OCI-LY3 (cell line): ENCODE measurements around the gene AFDN.

Experiments used
- H2AFZ ChIP-seq: fragments of 200-600, 300-600 bp; shearing (Covaris generic); 2 replicates; pipeline ENCODE4 v1.6.0; 2014; ENCODE audit warnings: antibody characterized with exemption, low read depth, low read length
- H3K27ac ChIP-seq: fragments of 200-600, 300-600 bp; sonication (generic); 2 replicates; pipeline ENCODE4 v1.5.1; 2014; ENCODE audit warnings: mild to moderate bottlenecking, low read length, moderate library complexity, mixed read lengths
- H3K27me3 ChIP-seq: fragments of 200-600, 300-600 bp; sonication (generic); 2 replicates; pipeline ENCODE4 v1.6.1; 2014; ENCODE audit warnings: low read depth, low read length, mixed read lengths
- H3K36me3 ChIP-seq: fragments of 200-600, 300-600 bp; sonication (generic); replicated peaks from 2 replicates; pipeline ENCODE3; 2014; ENCODE audit warnings: low read depth, low read length, mixed read lengths
- H3K4me1 ChIP-seq: fragments of 300-600, 200-600 bp; sonication (generic); 2 replicates; pipeline ENCODE4 v1.6.1; 2014; ENCODE audit warnings: low read length, mixed read lengths
- H3K4me2 ChIP-seq: fragments of 200-600, 300-600 bp; sonication (generic); 2 replicates; pipeline ENCODE4 v1.6.1; 2014; ENCODE audit warnings: low read length, mixed read lengths
- H3K4me3 ChIP-seq: fragments of 300-600, 200-600 bp; sonication (generic); 2 replicates; pipeline ENCODE4 v1.5.1; 2014; ENCODE audit warnings: antibody characterized with exemption, mild to moderate bottlenecking, low read length, moderate library complexity
- H3K79me2 ChIP-seq: fragments of 300-600, 200-600 bp; shearing (Covaris generic); 2 replicates; pipeline ENCODE4 v1.6.1; 2014; ENCODE audit warnings: mild to moderate bottlenecking, low read length, mixed read lengths
- H3K9ac ChIP-seq: fragments of 300-600, 200-600 bp; shearing (Covaris generic); 2 replicates; pipeline ENCODE4 v1.6.0; 2014; ENCODE audit warnings: mild to moderate bottlenecking, low read length, moderate library complexity
- H3K9me3 ChIP-seq: fragments of 200-600, 300-600 bp; shearing (Covaris generic); 2 replicates; pipeline ENCODE4 v1.6.1; 2014; ENCODE audit warnings: low read length, mixed read lengths; ENCODE audit not compliant: insufficient read depth
- H4K20me1 ChIP-seq: fragments of 200-600, 300-600 bp; sonication (generic); 2 replicates; pipeline ENCODE4 v1.6.1; 2016; ENCODE audit warnings: low read length, mixed read lengths; ENCODE audit not compliant: insufficient read depth
- EZH2phosphoT487 ChIP-seq: fragments of 200-600 bp; shearing (Covaris generic); IDR thresholded peaks from 2 replicates; pipeline ENCODE4 v1.6.1; 2018; ENCODE audit warnings: antibody characterized with exemption, mixed run types, low read depth
- TF ChIP-seq, protein P1 (sequence below): fragments of 200-600, 300-600 bp; sonication (generic); IDR thresholded peaks from 2 replicates; pipeline ENCODE4 v1.5.1; 2014; ENCODE audit warnings: antibody characterized with exemption, low read length, low read depth

Gene AFDN

GRCh38 chr6:167912494-167912893, 85.8 kb downstream of the AFDN start:
- Histone ChIP-seq H3K4me2 (no peak overlapping the region), H3K27ac (no peak overlapping the region), H3K9ac (no peak overlapping the region), H3K4me1 (no peaks in the 10 kb centered on the region; the same call in 1 of the 2 replicates), H3K27me3 (no peaks in the 10 kb centered on the region), H3K36me3 (peaks cover 48% of the 10 kb centered on the region), H3K79me2 (no peaks in the 10 kb centered on the region), H3K4me3 (no peak overlapping the region), H3K9me3 (no peaks in the 10 kb centered on the region), H4K20me1 (no peaks in the 10 kb centered on the region), H2AFZ (no peak overlapping the region)
- TF ChIP-seq, protein P1, sequence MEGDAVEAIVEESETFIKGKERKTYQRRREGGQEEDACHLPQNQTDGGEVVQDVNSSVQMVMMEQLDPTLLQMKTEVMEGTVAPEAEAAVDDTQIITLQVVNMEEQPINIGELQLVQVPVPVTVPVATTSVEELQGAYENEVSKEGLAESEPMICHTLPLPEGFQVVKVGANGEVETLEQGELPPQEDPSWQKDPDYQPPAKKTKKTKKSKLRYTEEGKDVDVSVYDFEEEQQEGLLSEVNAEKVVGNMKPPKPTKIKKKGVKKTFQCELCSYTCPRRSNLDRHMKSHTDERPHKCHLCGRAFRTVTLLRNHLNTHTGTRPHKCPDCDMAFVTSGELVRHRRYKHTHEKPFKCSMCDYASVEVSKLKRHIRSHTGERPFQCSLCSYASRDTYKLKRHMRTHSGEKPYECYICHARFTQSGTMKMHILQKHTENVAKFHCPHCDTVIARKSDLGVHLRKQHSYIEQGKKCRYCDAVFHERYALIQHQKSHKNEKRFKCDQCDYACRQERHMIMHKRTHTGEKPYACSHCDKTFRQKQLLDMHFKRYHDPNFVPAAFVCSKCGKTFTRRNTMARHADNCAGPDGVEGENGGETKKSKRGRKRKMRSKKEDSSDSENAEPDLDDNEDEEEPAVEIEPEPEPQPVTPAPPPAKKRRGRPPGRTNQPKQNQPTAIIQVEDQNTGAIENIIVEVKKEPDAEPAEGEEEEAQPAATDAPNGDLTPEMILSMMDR, result no peak
- no peak for TF ChIP-seq EZH2phosphoT487

- Histone ChIP-seq H3K79me2 (no peaks in the 10 kb centered on the region), H3K27me3 (no peaks in the 10 kb centered on the region), H3K27ac (no peak overlapping the region), H3K4me1 (no peaks in the 10 kb centered on the region; the same call in 1 of the 2 replicates), H4K20me1 (no peaks in the 10 kb centered on the region), H3K4me3 (no peak overlapping the region), H2AFZ (no peak overlapping the region), H3K9me3 (no peaks in the 10 kb centered on the region), H3K4me2 (no peak overlapping the region), H3K9ac (no peak overlapping the region), H3K36me3 (peaks cover 50% of the 10 kb centered on the region)
- no peak for TF ChIP-seq EZH2phosphoT487
- TF ChIP-seq, protein P1, result no peak
These were observed 87.0 kb downstream of the AFDN start for GRCh38 chr6:167913699-167914098.

DNA sequence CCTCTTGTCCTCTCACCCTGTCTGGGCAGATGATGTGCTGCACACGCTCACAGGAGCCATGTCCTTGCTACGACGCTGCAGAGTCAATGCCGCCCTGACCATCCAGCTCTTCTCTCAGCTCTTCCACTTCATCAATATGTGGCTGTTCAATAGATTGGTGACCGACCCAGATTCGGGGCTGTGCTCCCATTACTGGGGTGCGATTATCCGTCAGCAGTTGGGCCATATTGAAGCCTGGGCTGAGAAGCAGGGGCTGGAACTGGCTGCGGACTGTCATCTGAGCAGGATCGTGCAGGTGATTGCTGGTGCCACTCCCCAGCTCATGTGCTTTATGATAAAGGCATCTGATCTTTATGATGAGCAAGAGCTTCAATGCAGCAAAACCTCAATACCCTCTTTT, 88.4 kb downstream of the AFDN start:
- H3K4me2 ChIP-seq, result no peak overlapping the region
- H3K27ac ChIP-seq, result no peak overlapping the region
- no peak overlapping the region for H3K4me3 ChIP-seq
- H2AFZ ChIP-seq, result no peak overlapping the region
- H3K79me2 ChIP-seq, result no peaks in the 10 kb centered on the region
- no peak for TF ChIP-seq EZH2phosphoT487
- TF ChIP-seq, protein P1, result no peak
- no peaks in the 10 kb centered on the region for H4K20me1 ChIP-seq
- no peaks in the 10 kb centered on the region for H3K9me3 ChIP-seq
- no peaks in the 10 kb centered on the region for H3K27me3 ChIP-seq
- H3K36me3 ChIP-seq, result peaks cover 55% of the 10 kb centered on the region
- no peaks in the 10 kb centered on the region; the same call in 1 of the 2 replicates for H3K4me1 ChIP-seq
- no peak overlapping the region for H3K9ac ChIP-seq

- Histone ChIP-seq H3K79me2 (no peaks in the 10 kb centered on the region), H3K9me3 (no peaks in the 10 kb centered on the region), H3K27me3 (no peaks in the 10 kb centered on the region), H4K20me1 (no peaks in the 10 kb centered on the region; the same call in 1 of the 2 replicates), H3K36me3 (peaks cover 51% of the 10 kb centered on the region), H3K4me3 (no peak overlapping the region), H2AFZ (no peak overlapping the region), H3K4me1 (no peaks in the 10 kb centered on the region; the same call in 1 of the 2 replicates), H3K9ac (no peak overlapping the region), H3K27ac (no peak overlapping the region), H3K4me2 (no peak overlapping the region)
- TF ChIP-seq, protein P1, result no peak
- no peak for TF ChIP-seq EZH2phosphoT487
These were observed 90.9 kb downstream of the AFDN start for GRCh38 chr6:167917551-167918154.
